ENCODE measurements around the gene GRK6. TPM values are rescaled to one million over a fixed set of nuclear protein-coding genes. Genes with fewer than 3 reads are reported as not detected.
A peak's percentile ranks its signal among the peaks of the same experiment; 100 is the strongest.

Gene GRK6
- polyA plus RNA-seq, 1 experiment = 37.7 TPM

DNA sequence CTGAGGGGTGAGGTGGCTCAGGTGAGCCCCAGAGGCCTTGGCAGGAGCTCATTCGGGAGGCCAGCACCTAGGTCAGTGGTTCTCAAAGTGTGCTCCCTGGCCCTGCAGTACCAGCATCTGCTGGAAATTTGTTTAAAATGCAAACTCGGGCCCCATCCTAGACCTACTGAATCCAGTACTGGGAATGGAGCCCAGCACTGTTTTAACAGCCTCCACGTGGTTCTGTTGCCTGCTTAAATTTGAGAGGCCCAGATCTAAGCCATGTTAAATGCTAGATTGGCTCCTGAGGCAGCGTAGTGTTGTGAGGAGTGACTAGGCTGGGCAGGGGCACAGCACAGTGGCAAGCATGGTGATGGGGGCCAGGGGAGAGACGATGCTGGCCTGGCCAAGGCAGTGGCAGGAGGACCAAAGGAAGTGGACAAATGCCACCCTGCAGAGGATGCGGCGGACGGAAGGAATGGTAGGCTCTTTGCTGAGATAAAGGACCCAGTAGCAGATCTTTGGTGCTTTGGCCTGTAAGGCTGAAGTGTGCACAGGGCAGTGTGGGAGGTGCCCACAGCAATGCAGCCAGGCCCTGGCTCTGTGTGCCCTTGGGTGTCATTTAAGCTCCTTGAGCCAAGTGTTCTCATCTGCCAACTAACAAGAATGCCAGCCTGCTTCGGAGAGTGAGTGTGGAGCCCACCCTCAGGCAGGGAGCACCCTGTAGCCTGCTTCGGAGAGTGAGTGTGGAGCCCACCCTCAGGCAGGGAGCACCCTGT is 24.4 kb downstream of the GRK6 start:
- ChIA-PET POLR2A (no interaction called here), CTCF (interaction anchor here (1.1 to 18.6 kb wide), 4 partner anchors 46 to 141 kb away, joined by 4 to 352 read pairs (median 110); partner anchors contain the start of genes F12 and PFN3)
- TF ChIP-seq, protein P1, sequence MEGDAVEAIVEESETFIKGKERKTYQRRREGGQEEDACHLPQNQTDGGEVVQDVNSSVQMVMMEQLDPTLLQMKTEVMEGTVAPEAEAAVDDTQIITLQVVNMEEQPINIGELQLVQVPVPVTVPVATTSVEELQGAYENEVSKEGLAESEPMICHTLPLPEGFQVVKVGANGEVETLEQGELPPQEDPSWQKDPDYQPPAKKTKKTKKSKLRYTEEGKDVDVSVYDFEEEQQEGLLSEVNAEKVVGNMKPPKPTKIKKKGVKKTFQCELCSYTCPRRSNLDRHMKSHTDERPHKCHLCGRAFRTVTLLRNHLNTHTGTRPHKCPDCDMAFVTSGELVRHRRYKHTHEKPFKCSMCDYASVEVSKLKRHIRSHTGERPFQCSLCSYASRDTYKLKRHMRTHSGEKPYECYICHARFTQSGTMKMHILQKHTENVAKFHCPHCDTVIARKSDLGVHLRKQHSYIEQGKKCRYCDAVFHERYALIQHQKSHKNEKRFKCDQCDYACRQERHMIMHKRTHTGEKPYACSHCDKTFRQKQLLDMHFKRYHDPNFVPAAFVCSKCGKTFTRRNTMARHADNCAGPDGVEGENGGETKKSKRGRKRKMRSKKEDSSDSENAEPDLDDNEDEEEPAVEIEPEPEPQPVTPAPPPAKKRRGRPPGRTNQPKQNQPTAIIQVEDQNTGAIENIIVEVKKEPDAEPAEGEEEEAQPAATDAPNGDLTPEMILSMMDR (IDR thresholded peaks at IDR 0.05; ENCODE audit: insufficient read depth, low read depth, low read length) = no peak
- DNase-seq (ENCODE audit: low read depth) = no peak
- Histone ChIP-seq H3K27me3 (ENCODE audit: control insufficient read depth, insufficient read depth, low read length) (no peaks in the 10 kb centered on the region), H3K4me3 (ENCODE audit: low read depth, low read length) (no peak overlapping the region), H3K36me3 (ENCODE audit: control insufficient read depth, insufficient read depth, low read length) (no peaks in the 10 kb centered on the region)

DNA sequence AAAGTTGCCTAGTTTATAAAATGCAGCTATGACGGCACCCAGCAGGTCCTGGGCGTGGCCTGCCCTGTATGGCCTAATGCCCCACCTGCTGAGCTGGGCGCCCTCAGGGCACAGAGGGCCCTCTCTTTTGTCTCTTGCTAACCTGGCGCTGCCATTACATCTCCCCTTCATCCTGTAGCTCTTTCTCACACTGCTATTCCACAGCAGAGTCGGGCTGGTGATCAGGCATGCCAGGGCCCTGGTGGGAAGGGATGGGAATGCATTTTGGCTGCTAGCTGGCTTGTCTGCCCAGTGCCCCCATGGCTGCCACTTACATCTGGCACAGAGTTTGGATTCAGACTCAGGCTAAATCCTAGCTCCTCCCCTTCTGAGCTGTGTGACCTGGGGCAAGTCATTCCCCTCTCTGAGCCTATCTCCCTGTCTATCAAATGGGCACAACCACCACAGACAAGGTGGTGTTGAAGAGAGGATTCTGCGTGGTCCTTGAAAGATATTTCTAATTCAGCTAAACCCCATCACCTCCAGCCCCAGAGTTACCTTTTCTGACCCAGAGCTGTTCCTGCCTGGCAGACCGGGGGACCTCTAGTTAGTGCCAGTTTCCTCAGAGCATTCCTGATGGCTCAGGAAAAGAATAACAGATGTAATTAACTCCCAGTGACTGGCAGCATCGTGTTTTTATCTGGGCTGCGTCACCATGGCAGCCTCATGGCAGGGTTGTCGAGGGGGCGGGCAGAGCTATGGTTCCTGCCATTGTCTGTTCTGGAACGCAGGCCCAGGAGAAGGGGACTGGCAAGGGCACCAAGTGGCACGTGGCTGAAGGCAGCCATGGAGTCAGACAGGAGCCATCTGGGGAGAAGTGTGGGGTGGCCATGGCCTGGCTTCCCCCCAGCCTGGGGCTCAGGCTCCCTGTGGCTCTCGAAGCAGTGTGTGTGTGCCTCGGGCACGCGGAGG is 26.5 kb downstream of the GRK6 start:
- ChIA-PET POLR2A (no interaction called here), CTCF (interaction anchor here (0.6 to 18.6 kb wide), 18 partner anchors 9 to 142 kb away, joined by 3 to 352 read pairs (median 10); partner anchors contain the start of genes DBN1, F12, MXD3 and PDLIM7)
- no peaks in the 10 kb centered on the region for H3K27me3 ChIP-seq (ENCODE audit: control insufficient read depth, insufficient read depth, low read length)
- no peak for DNase-seq (ENCODE audit: low read depth)
- peaks cover 9% of the 10 kb centered on the region for H3K36me3 ChIP-seq (ENCODE audit: control insufficient read depth, insufficient read depth, low read length)
- no peak overlapping the region for H3K4me3 ChIP-seq (ENCODE audit: low read depth, low read length)
- TF ChIP-seq, protein P1 (IDR thresholded peaks at IDR 0.05; ENCODE audit: insufficient read depth, low read depth, low read length) = no peak

DNA sequence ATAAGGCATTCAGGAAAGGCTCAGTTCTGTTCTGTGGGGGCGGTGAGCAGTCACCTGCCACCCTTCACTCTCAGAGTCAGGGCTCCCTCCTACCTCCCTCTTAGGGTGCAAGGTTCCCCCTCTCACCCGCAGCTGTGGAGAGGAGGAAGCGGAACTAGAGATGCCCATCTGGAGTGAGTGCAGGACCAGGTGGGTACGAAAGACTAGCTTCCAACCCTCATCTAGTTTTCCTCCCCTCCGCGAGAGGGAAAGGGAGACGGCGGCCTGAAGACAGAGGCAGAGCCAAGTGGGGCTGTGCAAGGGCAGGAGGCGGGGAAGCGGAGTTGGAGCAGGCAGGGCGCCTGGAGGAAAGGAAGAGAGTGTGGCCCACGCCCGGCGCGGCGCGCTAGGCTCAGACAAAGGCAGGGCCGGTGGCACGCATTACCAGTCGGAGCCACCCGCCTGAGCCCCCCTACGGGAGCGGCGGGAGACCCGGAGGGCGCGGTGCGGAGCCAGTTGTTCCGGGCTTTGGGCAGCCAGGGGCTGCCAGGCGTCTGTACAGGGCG is 27.4 kb downstream of the GRK6 start:
- no peak for DNase-seq (ENCODE audit: low read depth)
- ChIA-PET CTCF (interaction anchor here (0.6 to 18.6 kb wide), 25 partner anchors 7 to 340 kb away, joined by 3 to 352 read pairs (median 9); partner anchors contain the start of genes DBN1, DOK3, F12 and GRK6), POLR2A (interaction anchor here (1.0 kb wide), 1 partner anchor 50 kb away, joined by 3 read pairs; no protein-coding TSS in a partner anchor)
- TF ChIP-seq, protein P1 (IDR thresholded peaks at IDR 0.05; ENCODE audit: insufficient read depth, low read depth, low read length) = no peak
- Histone ChIP-seq H3K27me3 (ENCODE audit: control insufficient read depth, insufficient read depth, low read length) (no peaks in the 10 kb centered on the region), H3K36me3 (ENCODE audit: control insufficient read depth, insufficient read depth, low read length) (peaks cover 17% of the 10 kb centered on the region), H3K4me3 (ENCODE audit: low read depth, low read length) (peak overlapping the region; percentile 41)

GRCh38 chr5:177454397-177455035 is 28.0 kb downstream of the GRK6 start:
- TF ChIP-seq, protein P1 (IDR thresholded peaks at IDR 0.05; ENCODE audit: insufficient read depth, low read depth, low read length) = peak; percentile 62
- H3K36me3 ChIP-seq (ENCODE audit: control insufficient read depth, insufficient read depth, low read length) = peaks cover 23% of the 10 kb centered on the region
- ChIA-PET CTCF (interaction anchor here (0.6 to 18.6 kb wide), 33 partner anchors 8 to 715 kb away, joined by 3 to 352 read pairs (median 8); partner anchors contain the start of genes DBN1, DOK3, F12 and GRK6), POLR2A (interaction anchor here (1.0 kb wide), 1 partner anchor 51 kb away, joined by 3 read pairs; no protein-coding TSS in a partner anchor)
- H3K27me3 ChIP-seq (ENCODE audit: control insufficient read depth, insufficient read depth, low read length) = no peaks in the 10 kb centered on the region
- H3K4me3 ChIP-seq (ENCODE audit: low read depth, low read length) = peak overlapping the region; percentile 41
- no peak for DNase-seq (ENCODE audit: low read depth)

Data from BJ (cell line).